ENCODE results near the gene TRIM3. TPM values are rescaled to one million over a fixed set of nuclear protein-coding genes. Genes with fewer than 3 reads are reported as not detected.

TRIM3 gene
- total and polyA plus RNA-seq, 2 of the 8 experiments (the other 6 are each of a cell fraction or from before 2014, with no cell fraction given), result 10.7 to 14.3 TPM

- H3K27ac ChIP-seq (ENCODE audit: low read depth, low read length), result no peak overlapping the region
- H3K79me1 ChIP-seq (ENCODE audit: low read depth, low read length), result no peaks in the 10 kb centered on the region
- peaks cover 0 to 12% (median 6%) of the 10 kb centered on the region in 4 experiments; a peak in 3 of 8 replicates for H3K36me3 ChIP-seq (ENCODE audit: control insufficient read depth in 2 of 4, insufficient read depth in 4 of 4, low read length in 3 of 4)
- 88% methylated on average over 2 of the region's 2 CpGs; no CpG with 5 or more reads in 1 of the 2 experiments for WGBS, 2 experiments (ENCODE audit: extremely low coverage in 1 of 2, insufficient coverage in 1 of 2, insufficient read length in 1 of 2, insufficient replicate concordance in 2 of 2, low coverage in 1 of 2, low lambda C conversion rate in 2 of 2, missing lambda C conversion rate in 1 of 2)
- no peak overlapping the region for H3K18ac ChIP-seq (ENCODE audit: extremely low read depth, low read length)
- H4K20me1 ChIP-seq (replicated peaks in 1 of 2; ENCODE audit: control insufficient read depth in 1 of 2, insufficient read depth in 2 of 2, low read length in 2 of 2), result no peaks in the 10 kb centered on the region
- H3K23ac ChIP-seq (ENCODE audit: insufficient read length), result no peak overlapping the region
- FAIRE-seq, result no peak
- H2BK5ac ChIP-seq (ENCODE audit: low read depth, low read length), result no peak overlapping the region
- H3K23me2 ChIP-seq (ENCODE audit: low read depth, low read length), result no peaks in the 10 kb centered on the region
- H3K4me3 ChIP-seq (ENCODE audit: extremely low read depth in 1 of 4, insufficient read depth in 2 of 4, low read depth in 3 of 4, low read length in 4 of 4), result no peak overlapping the region
- no peak overlapping the region for H3K9ac ChIP-seq (replicated peaks in 1 of 4; ENCODE audit: extremely low read depth in 1 of 4, low read depth in 3 of 4, low read length in 3 of 4)
- H3K56ac ChIP-seq (replicated peaks; ENCODE audit: insufficient read length, low read depth, low read length), result no peak overlapping the region
- H3K4me1 ChIP-seq (replicated peaks in 1 of 4; ENCODE audit: control insufficient read depth in 3 of 4, insufficient read depth in 4 of 4, low read length in 3 of 4), result no peaks in the 10 kb centered on the region
- no peak overlapping the region for H3K4me2 ChIP-seq (ENCODE audit: insufficient read depth in 1 of 2, low read depth in 2 of 2, low read length in 2 of 2)
- H4K8ac ChIP-seq (ENCODE audit: extremely low read depth, insufficient read depth, low read length), result no peak overlapping the region
- H4K91ac ChIP-seq (replicated peaks; ENCODE audit: insufficient read length, low read length), result no peak overlapping the region
- H3K4ac ChIP-seq (replicated peaks; ENCODE audit: insufficient read length, low read depth, low read length), result no peak overlapping the region
- ChIA-PET CTCF (ENCODE audit: partially characterized antibody) (interaction anchor here (1.0 to 11.0 kb wide), 6 partner anchors 12 to 90 kb away, joined by 3 to 179 read pairs (median 5); partner anchors contain the start of gene HPX), POLR2A (ENCODE audit: partially characterized antibody) (interaction anchor here (1.0 to 4.6 kb wide), 3 partner anchors 9 to 21 kb away, joined by 3 to 12 read pairs (median 4); partner anchors contain the start of gene TRIM3)
- no peak overlapping the region for H4K5ac ChIP-seq (ENCODE audit: insufficient read length, low read depth, low read length)
- no peak for DNase-seq (ENCODE audit: low read depth in 1 of 2, low spot score in 2 of 2)
- no peak overlapping the region for H2BK20ac ChIP-seq (ENCODE audit: low read length)
- no peak overlapping the region for H2BK12ac ChIP-seq (ENCODE audit: low read depth, low read length)
- no peaks in the 10 kb centered on the region for H3K27me3 ChIP-seq (replicated peaks in 1 of 4; ENCODE audit: control insufficient read depth in 3 of 4, extremely low read depth in 1 of 4, insufficient read depth in 3 of 4, low read length in 3 of 4)
- no peak overlapping the region for H2AK5ac ChIP-seq (ENCODE audit: low read depth, low read length)
- H3K79me2 ChIP-seq (ENCODE audit: control insufficient read depth in 1 of 2, insufficient read depth in 2 of 2, low read length in 2 of 2), result no peaks in the 10 kb centered on the region
- H2AFZ ChIP-seq (ENCODE audit: low read length), result no peak overlapping the region
- H3K9me3 ChIP-seq (ENCODE audit: insufficient read depth in 2 of 2, low read depth in 1 of 2, low read length in 1 of 2), result no peaks in the 10 kb centered on the region
- no peak overlapping the region for H3K14ac ChIP-seq (ENCODE audit: insufficient read length)
- H2BK15ac ChIP-seq (ENCODE audit: low read length), result no peak overlapping the region
- H2BK120ac ChIP-seq (replicated peaks; ENCODE audit: low read depth, low read length), result no peak overlapping the region
- TF ChIP-seq E2F6 (IDR thresholded peaks at IDR 0.05), result no peak
- TF ChIP-seq RXRA (IDR thresholded peaks at IDR 0.05; ENCODE audit: insufficient read depth, low read depth, low read length), result no peak
- no peak for TF ChIP-seq RAD21 (IDR thresholded peaks at IDR 0.05 in 1 of 2, conservative IDR thresholded peaks at IDR 0.05 in 1 of 2; ENCODE audit: low read depth in 2 of 2, low read length in 2 of 2)
- no peak for TF ChIP-seq CHD2 (IDR thresholded peaks at IDR 0.05; ENCODE audit: low read length)
- TF ChIP-seq RBBP5 (IDR thresholded peaks at IDR 0.05; ENCODE audit: borderline replicate concordance, low read depth, low read length), result no peak
- no peak for TF ChIP-seq FOSL1 (IDR thresholded peaks at IDR 0.05; ENCODE audit: insufficient read depth, low read depth, low read length)
- TF ChIP-seq, protein P1, sequence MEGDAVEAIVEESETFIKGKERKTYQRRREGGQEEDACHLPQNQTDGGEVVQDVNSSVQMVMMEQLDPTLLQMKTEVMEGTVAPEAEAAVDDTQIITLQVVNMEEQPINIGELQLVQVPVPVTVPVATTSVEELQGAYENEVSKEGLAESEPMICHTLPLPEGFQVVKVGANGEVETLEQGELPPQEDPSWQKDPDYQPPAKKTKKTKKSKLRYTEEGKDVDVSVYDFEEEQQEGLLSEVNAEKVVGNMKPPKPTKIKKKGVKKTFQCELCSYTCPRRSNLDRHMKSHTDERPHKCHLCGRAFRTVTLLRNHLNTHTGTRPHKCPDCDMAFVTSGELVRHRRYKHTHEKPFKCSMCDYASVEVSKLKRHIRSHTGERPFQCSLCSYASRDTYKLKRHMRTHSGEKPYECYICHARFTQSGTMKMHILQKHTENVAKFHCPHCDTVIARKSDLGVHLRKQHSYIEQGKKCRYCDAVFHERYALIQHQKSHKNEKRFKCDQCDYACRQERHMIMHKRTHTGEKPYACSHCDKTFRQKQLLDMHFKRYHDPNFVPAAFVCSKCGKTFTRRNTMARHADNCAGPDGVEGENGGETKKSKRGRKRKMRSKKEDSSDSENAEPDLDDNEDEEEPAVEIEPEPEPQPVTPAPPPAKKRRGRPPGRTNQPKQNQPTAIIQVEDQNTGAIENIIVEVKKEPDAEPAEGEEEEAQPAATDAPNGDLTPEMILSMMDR (IDR thresholded peaks at IDR 0.05; ENCODE audit: control extremely low read depth in 1 of 3, insufficient read depth in 1 of 3, low read depth in 1 of 3, low read length in 3 of 3), result no peak
- no peak for TF ChIP-seq TCF12 (IDR thresholded peaks at IDR 0.05; ENCODE audit: low read depth, low read length)
- no peak for TF ChIP-seq PHF8 (conservative IDR thresholded peaks at IDR 0.05; ENCODE audit: low read depth, low read length)
- no peak for TF ChIP-seq NRF1 (IDR thresholded peaks at IDR 0.05; ENCODE audit: low read depth, low read length)
Measured at GRCh38 chr11:6453152-6453551, 20.6 kb downstream of the TRIM3 start.

Measured in H1 (cell line).